Colon (tissue), 2 donors: ENCODE data around the gene SELPLG.
"Not testable (repeated sequence)": the region's sequence is repeated elsewhere in the genome, so short reads cannot be mapped to it uniquely, and the experiment has no call there.

ENCODE experiments used
- FAIRE-seq: peaks from 2 replicates; lab custom pipeline; 2012; peaks lifted over from hg19 to GRCh38; lab: Jason Lieb, UNC
- donor health status: control.
- donor health status: control.

SELPLG gene

DNA sequence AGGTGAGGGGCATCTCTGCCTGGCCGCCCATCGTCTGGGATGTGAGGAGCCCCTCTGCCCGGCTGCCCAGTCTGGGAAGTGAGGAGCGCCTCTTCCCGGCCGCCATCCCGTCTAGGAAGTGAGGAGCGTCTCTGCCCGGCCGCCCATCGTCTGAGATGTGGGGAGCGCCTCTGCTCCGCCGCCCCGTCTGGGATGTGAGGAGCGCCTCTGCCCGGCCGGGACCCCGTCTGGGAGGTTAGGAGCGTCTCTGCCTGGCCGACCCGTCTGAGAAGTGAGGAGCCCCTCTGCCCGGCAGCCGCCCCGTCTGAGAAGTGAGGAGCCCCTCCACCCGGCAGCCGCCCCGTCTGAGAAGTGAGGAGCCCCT lies 22.1 kb upstream of the SELPLG start:
- FAIRE-seq = not testable (repeated sequence)

DNA sequence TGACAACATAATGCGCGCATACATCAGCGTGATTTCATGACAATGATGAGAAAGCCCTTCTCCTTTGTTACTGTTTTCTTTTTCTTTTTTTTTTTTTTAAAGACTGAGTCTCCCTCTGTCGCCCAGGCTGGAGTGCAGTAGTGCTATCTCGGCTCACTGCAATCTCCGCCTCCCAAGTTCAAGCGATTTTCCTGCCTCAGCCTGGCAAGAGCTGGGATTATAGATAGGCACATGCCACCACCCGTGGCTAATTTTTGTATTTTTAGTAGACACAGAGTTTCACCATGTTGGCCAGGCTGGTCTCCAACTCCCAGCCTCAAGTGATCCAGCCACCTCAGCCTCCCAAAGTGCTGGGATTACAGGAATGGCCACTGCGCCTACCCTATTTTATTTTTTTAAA lies 20.9 kb upstream of the SELPLG start:
- FAIRE-seq = not testable (repeated sequence)

DNA sequence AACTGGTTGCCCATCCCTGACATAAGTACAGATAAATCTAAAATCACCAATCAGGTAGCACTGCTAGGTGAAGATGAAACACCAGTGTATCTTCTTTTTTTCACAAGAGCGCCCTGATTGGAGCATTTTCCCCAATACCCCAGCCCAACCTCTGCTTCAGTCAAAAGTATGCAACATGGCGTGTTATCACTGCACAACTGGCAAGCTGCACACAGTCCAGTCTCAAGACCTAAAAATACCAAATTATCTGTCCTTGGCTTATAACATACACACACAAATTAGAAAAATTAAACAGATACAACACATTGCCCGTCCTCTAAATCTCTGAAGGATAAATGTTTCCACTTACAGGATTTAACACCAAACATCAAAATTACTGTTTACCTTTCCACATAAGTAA lies 20.2 kb upstream of the SELPLG start:
- no peak for FAIRE-seq

DNA sequence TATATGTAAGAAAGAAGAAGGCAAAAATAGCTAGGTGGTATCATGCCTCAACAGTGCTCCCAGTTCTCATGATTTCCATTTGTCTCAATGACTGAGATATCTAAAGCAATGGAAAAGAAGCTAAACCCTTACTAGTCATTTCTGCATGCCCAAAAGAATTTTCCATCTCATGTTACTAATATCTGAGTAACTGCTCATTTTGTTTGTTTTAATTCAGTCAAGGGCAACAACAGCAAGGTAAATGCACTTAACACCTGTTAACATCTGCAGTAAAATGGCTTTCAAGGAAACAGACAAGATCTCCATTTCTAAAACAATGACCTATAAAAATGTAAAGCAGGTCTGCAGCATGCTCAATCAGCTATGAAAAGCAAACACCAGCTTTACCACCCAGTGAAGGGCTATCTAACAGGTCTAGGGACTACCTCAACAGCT lies 19.4 kb upstream of the SELPLG start:
- no peak for FAIRE-seq

DNA sequence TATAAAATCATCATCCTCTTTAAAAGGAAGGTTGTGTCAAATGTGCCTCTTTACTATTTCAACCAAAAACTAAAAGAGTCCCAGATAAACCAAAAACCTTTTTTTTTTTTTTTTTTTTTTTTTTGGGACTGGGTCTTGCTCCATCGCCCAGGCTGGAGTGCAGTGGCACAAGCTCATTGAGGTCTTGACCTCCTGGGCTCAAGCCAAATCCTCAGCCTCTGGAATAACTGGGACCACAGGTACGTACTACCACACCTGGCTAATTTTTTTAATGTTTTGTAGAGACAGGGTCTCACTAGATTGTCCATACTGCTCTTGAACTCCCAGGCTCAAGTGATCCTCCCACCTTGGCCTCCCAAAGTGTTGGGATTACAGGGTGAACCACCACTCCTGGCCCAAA lies 16.4 kb upstream of the SELPLG start:
- no peak for FAIRE-seq

DNA sequence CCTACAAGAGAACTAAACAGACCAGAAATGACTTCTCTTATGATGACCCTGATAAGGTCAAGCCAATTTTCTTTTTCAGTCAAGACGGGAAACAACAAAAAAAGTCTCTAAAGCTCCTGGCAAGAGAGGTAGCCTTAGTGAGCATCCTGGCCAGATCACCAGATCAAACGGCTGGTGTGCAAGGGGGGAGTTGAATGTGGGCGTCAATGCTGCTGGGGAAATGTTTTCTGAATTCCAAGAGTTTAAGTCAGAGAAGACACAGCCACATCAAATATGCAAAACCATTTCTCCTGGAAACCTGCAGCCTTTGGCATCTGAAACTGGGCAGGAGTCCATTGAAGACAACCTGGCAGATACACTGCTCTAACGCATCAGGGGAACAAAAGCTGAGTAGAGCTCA lies 16.0 kb upstream of the SELPLG start:
- FAIRE-seq = no peak

DNA sequence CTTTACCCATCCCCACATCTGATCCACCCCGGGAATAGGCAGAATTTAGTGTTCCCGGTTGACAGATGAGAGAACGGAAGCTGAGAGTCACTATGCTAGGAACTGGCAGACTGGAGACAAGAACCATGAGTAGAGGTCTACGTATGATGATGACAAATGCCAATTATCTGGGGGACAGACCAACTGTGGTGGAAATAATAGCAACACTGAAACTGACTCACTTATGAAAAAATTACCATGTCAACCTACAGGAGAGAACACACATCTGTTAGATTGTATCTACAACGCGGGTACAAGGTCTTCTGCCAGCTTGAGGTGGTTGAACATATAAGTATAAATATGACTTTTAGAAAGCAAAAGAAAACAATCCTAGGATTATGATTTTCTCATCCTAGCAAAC lies 15.4 kb upstream of the SELPLG start:
- FAIRE-seq = no peak

DNA sequence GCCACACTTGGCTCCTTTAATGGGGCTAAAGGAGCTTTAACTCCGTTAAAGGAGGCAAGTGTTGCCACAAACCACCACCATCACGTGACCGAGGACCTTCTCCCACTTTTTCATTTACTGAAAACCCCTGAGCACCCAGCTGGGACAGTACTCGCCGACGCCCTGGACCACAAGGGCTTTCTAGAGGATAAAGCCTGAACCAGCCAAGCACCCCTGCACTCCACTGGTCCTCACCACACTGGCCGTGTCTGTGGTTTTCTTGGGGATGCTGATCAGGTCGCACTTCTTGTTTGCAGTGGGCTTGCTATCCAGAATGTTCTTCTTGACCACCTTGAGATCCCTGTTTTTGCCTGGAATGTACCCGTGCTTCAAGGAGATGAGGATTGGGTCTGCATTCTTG lies 14.7 kb upstream of the SELPLG start:
- FAIRE-seq = no peak

DNA sequence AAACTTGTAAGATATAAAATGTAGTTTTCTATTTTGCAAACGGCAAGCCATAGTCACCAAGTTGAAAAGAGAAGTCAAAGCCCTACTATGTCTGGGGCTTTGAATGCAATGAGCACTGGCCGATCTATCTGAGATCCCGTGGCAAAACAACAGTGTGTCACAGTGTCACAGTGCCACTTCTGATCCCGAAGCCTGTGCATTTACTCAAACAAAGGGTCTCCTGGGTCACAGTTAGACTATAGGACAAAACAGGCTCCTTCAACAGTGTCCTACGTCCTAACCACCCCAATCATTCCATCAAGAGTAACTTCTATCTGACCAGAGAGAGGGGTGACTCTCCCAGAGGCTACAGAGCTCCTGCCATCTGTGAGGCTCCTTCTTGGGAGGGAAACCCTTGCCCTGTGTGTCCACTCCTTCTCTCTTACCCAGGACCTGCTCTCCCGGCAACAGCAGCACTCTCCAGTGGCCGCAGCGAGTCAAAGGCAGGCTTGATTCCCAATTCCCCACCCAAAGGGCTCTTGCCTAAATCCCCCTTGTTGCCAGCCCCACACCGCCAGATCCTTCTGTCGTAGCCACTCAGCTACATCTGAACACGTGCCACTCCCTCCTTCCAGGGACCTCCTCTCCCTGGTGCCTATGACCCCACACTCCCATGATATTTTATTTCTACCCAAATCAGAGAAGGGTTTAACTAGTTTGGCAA lies 14.0 kb upstream of the SELPLG start:
- FAIRE-seq = no peak

DNA sequence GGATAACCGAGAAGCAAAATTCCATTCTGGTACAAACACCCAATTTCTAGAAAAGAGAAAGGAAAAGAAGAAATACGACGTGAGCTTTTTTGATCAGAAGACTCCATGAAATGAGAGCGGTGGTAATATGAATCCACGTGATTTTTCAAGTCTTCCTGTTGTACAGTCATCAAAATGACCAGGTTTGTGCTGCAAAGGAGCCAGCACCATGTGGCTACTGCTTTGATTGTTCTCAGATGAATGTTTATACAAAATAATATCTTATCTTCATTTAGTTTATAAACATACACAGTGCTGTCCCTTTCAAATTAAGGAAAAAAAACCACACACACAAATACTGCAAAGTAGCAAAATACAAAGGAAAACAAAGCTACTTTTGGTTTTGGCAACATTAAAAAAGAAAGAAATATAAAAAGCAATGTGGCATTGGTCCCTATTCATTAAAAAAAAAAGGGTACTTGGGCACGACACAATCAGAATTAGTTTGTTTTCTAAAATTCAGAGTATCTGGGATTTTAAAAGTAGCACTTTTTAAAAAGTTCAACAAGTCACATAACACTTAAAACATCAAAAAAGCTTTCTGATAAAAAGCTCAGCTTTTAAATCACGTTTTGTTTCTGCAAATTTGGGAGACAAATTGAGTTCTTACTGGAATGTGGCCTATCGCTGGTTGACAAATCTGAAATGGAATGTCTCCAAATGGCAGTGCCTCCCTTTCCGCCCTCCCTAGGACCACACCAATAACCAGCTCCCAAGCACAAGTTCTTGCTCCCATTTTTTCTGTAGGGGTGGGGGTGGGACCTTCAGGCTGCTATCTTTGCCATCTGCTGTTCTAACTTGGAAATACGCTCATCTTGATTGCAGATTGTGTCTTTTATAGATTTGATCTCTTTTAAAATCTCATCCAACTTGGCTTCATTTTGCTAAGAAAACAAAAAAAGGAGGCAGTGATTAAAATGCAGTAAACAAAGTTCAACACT lies 13.2 kb upstream of the SELPLG start:
- no peak for FAIRE-seq

DNA sequence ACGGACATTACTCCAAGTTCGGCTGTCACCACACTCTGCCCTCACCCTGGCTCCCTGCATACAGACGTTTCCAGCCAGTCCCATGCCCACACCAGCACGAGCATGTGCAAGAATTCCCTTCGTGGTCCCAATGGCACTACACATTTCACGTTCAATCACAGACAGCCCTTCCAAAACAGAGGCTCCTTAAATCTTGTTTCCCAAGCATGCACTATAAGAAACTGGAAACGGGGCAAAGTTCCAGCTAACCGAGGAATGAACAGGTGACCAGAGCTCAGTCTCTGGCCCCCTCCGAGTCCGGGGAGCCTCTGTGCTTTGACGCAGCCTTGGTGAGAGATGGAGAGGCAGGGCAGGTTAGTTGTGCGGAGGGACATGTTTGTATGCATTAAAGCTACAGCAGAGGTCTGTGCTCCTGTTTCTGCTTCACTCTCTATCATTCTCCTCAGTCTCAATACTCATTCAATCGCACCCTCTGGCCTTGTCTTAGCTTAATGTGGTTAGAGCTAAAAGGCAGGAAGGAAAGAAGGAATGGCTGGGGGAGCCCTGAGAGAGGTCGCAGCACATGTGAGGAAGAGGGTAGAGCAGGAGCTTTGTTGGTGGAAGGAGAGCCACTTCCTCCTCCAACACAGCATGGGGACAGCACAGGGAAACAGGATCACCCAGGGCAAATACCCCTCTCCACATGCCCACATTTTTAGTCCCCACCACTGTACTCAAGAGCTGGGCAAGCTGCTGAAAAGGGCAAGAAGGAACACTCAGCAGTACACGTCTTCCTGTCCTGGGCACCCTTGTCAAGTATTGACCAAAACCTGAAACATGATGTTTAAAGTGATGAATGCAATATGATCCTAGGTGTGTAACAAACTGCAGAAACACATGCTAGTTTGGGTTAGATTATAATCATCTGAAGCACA lies 12.2 kb upstream of the SELPLG start:
- FAIRE-seq = no peak

DNA sequence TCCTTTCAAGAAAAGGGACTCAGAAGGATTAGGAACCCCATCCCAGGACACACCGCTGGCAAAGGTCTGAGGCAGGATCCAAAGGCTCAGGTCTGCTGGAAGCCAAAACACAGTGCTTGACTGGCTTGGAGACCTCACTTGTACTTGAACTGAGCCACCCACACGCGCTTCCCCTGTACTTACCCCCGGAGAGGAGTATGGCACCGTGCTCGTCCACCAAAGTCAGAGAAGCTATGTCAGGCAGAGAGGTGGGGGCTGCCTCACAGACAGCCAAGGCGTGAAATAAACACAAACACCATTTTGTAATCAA lies 11.1 kb upstream of the SELPLG start:
- FAIRE-seq = no peak

DNA sequence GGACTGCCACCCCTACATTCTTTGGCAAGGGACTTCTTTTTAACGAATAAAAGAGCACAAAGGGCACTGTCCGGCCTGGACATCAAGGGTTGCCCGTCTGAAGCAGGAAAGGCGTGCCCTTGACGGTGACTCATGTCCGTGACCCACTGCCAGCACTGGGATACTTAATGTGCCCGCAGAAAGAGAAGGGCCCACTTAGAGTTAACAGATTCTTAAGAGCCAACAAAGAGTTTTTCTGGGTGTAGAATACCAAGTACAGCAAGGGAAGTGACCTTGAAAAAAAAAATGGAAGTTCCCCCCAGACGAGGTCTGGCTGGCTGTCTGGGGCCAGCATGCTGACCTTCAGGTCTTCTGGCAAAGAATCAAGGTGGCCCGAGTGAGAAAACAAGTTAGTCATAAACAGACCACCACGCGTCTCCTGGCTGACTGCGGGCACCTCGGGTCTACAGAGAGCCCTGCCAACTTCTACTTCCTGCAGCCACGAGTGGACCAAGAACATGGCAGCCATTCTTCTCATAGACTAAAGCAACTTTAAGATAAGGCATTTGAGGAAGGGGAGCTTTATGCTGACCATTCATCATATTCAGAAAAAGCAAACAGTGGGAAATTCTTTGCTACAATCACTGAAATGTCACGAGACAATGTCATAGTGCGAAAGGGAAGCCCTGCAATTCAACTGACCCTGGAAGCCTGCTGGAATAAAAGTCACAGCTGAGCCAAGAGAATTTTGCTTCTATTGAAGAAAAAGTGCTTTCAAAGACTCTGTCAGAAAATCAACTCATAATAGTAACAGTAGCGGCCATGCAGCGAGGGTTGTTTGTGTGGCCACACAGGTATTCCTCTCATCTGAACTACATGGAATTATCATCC lies 10.5 kb upstream of the SELPLG start:
- FAIRE-seq = no peak

DNA sequence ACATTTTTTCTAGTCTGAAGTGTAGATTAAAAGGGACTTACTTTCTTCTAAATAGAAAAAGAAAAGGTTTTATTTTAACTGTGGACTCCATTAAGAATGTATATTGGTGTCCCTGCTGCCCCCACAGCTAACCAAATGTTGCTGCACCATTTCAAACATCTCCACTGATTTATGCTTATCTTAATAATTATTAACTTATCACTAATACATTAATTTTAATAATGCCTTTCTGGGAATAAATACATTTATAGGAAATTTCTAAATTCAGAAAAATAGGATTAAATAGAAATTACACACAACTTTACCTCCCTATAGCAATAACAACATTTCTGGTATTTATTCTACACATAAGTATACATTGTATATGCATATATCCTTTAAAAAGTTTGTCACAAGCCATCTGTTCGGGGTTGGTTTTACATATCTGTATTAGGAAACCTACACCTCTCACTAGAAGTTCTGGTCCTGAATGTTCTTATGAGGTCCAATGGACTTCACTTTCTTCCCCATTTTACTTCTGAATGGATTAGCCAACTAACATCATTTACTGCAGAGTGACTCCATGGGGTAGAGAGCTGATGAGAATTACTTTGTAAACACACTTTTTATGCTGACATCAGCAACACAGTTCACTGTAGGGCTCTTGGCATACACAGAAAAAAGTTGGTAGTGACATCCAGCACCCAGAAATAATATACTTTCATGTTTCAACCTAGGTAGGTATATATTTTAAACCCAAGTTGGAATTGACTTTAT lies 9.4 kb upstream of the SELPLG start:
- FAIRE-seq = no peak

DNA sequence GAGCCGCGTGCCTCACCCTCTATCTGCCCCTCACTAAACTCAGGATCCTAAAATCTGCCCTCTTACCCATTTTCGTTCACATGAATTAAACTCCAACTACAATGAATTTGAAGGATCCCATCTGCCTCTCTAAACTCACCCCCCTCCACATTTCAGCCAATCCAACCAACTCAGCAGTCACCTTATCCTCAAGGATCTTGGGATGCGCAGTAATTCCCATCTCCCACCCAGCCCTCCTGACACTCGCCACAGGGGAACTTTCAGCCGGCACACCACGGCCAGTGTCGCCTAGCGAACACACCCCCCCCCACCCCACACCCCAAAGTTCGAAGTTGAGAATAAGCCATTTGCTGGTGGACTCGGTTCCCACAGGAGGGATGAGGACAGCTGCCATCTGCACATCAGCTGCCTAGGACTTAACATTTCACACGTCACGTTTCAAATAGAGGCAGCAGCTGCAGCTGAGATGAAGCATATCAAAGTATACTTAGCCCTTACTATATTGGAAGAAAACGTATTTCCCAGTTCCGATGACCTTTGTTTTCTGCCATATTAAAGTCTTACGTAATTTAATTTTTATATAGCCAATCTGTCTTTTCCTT lies 8.7 kb upstream of the SELPLG start:
- FAIRE-seq = no peak

DNA sequence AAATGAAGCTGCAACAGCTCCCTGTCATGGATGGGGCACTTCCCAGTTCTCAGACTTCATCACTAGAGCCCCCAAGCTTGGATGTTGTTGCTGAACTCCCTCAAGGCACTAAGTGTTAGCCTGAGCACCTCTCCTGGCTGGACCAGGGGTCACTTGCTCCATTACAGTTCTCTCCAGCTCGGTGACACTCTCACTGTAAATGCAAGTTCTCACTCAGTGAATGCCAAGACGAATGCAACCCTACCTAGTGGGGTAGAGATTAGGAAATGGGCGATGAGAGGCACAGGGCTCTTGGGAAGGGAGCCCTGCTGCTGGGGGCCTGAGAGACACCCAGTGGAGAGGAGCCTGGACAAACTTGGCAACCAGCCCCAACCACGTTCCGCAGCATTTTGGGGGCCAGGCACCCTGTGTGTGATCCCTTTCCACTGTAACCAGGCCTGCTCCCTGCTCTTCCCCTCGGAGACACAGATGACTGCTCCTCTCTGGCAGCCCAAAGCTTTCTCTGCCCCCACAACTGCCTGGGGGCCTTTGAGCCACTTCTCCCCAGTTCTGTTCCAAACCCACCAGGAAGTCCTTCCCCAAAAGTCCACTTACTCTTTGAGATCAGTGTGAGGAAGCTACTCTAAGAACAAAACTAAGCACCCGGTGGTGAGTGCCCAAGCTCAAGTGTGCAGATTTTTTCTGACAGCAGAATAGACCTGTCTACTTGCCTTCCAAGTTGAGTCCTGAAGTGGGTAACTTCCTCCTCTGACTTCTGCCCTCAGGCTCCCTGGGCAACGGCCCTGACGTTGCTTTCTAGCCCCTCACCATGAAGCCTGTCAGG lies 8.0 kb upstream of the SELPLG start:
- FAIRE-seq = no peak

DNA sequence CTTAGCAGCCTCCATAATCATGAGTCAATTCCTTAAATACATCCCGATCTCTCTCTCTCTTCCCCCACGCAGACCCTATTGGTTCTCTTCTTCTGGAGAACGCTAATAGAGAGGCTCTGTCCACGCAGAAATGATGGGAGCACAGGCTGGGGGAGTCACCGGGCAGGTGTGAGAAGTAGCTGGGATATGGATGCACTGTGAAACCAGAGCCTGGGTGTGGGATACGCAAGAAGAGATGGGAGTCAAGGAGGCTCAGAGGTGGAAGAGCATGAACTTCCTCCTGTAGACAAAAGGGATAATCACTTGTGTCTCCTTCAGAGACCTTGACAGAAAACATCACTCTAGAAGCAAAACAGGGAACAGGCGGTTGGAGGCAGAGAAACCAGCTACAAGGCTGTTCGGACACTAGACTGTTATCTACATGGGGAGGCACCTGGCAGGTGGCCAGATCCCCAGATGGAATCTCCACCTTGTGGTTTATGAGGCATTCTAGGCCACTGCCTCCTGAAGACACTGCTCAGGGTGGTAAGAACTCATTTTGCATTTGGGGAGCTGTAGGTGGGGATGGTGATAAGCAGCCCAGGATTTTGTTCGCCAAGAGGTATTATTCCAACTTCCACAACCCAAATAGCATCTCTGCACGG lies 7.2 kb upstream of the SELPLG start:
- FAIRE-seq = no peak

DNA sequence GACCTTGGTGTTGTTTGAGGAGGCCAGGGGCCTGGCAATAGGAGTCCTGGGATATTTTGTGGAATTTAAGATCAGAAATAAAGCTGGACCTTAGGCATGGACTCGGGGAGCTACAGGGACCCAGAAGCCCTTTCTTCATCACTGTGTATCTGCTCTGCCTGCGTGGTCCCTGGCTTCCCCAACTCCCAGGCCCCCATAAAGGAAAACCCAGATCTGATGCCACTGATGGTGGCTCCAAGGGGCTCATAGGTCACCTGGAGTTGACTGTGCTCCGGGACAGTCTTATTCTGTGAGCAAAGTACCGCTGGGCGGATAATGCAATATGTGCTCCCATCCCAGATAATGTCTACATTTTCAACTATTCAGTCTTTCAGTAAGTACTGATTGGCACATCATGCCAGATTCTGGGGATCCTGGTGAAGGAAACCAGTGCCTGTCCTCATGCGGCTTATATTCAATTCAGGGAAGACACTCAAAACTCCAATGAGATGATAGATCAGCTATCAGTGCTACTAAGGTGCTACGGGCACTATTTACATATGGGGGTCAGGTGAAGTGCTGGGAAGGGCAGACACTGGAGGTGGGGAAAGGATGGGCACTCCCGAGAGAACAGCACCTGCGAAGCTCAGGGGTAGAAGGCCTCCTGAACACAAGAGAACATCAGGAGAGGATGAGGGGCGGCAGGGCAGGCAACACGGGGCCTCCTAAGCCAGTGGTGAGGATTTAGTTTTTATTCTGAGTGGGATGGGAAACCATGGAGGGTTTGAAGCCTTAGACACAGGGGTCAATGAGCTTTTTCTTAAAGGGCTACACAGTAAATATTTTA lies 5.5 kb upstream of the SELPLG start:
- FAIRE-seq = no peak
